CD1c-positive myeloid dendritic cell (primary cell): ENCODE data around the gene SLC6A13.
"Not testable (repeated sequence)": the region's sequence is repeated elsewhere in the genome, so short reads cannot be mapped to it uniquely, and the experiment has no call there.

ENCODE experiments used
- DNase-seq: peaks from one replicate; pipeline ENCODE4 v3.0.0-alpha.2; 2016; ENCODE audit errors: extremely low spot score

SLC6A13 gene

DNA sequence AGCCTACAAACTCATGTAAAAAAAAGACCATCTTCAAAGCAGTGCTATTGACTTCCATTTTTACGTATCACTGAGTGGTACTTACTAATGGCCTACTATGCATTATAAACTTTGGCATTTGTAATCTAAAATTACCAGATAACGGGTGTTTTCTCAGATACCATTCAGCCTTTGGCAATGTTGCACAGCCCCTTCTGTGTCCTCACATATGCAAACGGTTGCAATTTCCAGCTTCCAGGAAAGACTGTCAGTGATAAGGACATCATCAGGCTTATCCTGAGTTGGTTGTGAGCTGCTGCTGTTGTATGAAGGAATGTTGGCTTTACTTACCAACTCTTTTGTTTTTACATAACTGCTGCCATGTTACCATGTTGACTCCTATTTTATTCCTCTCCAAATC, 1.6 kb upstream of the SLC6A13 start:
- no peak for DNase-seq

DNA sequence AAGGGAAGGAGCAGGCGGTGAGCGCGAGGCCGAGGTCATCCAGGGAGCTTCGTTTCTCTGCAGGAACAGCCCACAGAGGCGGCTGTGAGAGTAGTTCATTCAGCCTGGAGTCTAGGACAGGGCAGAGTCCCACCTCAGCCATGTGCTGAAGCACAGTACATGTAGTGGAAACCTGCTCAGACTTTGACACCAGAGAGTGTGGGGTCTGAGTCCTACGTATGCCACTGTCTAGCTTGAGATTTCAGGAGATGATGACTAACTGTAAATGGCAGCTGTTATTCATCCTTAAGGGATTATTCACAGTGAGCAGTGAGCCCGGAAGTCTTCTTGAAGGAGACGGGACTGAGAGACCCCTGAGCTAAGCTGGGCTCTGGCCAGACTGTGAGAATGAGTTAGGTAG, 938 bp upstream of the SLC6A13 start:
- no peak for DNase-seq

DNA sequence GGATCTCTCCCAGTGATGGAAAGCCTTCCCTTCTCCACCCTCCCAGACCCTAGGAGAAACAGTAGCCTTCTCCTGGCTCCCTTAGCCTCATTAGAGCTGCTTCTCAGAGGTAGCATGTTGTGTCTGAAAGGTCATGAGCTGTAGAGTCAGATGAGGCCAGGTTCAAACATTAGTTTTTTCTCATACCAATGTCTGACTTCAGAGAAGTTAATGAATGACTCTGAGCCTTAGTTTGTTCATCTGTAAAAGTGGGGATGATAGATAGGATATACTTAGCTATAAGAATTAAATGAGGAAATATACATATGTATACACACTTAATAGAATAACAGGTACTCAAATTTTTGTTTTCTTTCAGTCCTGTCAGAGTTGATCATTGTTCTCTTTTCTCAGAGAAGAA, 523 bp downstream of the SLC6A13 start:
- no peak for DNase-seq

DNA sequence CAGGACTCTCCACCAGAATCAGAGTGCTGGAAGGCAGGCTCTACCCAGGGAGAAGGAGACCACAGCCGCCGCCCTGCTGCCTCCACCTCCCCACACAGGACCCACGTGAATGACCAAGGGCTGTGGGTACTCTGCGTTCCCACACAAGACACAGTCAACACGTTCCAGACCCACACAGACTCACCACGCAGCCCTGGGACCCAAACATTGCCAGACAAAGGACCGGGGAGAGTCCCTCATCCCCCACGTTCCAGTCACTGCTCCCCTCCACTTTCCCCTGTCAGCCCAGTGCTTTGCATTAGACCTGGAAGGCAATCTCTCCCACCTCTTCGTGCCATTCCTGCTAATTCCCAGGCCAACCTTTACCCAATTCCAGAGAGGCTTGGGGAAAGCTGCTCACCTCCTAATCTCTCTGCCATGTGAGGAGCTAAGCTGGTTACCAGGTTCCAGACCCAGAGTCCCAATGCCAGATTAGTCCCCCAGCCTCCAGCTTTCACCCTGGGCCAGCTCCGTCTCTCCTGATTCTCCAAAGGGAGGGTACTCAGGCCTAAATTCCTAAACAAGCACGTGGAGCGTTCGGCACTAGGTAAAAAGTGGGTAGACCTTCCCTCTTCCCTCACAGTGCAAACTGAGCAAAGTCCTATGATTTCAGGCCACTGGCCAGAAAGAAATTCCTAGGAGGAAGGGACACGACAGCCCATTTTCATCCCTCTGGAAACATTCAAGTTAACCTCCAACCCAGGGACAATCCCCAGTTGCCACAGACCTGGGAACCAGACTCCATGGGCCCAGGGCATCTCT, 4.9 kb downstream of the SLC6A13 start:
- no peak for DNase-seq

DNA sequence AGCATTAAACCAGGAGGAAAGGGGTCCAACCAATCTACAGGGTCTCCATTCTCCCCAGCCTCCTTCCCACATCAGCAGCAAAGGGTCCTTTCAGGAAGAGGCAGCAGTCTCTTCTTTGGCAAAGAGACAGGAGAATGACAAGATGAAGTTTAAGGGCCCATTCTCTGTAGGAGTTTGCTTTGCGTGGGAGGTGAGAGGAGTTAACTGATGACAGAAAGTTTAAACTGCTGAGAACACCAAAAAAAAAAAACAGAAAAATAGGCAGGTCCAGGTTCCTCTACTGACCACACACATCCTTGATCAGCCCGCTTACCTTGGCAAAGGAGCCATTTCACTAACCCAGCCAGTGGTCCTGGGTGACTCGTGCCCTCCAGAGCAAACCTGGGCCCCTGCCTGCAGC, 5.7 kb downstream of the SLC6A13 start:
- no peak for DNase-seq

DNA sequence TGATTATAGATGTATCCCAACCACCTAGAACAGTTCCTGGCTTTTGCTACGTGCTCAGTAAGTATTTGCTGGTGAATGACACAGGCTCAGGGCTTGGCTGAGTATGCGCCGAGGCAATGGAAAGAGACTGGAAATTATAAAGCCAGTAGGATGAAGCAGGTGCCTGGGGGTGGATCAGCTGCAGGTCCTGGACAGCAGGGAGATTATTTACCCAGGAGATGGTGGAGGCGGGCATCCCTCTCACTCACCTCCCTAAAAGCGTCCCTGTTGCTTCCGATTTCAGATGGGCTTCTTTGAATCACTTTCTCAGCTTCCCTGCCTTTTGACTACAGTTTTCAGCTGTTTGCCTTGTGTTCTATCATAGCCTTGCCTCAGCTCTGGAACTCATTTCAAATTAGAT, 6.4 kb downstream of the SLC6A13 start:
- DNase-seq: no peak

DNA sequence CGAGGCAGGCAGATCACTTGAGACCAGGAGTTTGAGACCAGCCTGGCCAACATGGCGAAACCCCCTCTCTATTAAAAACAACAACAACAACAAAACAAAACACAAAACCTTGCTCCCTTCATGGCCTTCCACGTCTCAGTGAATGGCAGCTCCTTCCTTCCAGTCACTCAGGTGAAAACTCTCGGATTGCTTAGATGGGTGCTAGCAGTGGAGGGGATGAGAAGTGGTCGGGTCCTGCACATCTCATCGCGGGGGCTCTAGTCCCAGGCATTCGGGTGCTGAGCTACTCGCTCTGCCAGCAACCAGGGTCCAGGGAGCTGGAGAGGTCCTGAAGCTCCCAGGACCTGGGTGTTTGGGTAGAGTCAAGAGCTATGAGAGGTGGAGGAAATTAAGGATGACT, 7.7 kb downstream of the SLC6A13 start:
- DNase-seq: no peak

DNA sequence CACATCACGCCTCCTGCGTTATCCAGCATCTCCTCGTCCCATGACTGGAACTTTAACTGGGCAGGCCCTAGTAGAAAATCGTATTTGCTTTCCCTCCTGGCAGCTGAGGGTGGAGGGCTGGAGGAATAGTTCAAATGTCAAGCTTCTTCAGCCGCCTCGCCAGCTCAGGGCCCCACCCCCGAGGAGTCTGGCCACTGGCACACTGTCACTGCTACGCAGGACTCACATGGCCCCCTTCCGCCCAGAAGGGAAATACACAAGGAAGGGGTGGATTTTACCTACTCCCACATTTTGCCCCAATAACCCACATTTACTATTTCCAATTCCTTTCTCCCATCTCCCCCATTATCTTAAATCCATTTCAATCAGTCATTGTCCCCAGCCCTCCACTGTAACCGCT, 8.6 kb downstream of the SLC6A13 start:
- DNase-seq: no peak

DNA sequence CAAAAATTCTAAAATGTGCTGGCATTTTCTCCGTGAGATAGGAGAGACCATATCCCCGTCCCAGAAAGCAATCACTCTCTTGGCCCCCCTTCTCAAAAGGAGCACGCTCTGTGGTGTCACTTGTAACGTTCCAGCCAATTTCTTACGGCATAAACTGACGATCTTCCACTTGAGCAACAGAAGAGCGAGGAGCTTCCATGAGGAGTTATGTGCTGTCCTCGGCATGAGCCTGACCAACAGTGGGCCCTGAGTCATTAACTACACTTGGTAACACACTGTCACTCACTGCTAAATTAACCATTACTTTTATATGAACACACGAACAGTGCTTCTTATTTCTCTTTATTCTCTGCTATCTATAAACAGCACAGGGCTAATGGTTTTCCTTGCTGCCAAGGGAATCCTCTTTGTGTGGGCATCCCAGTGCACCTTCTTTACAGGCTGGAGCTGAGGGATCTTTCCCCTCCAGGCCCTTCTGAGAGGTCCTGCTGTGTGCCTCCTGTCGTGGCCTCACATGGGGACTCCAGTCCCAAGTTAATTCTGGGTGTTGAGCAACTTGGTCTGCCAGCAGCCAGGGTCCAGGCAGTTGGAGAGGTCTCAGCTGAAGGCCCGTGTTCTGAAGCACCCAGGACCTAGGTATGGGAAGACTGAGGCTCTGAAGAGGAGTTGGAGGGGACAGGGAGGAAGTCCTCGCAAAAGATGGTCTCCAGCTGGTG, 9.4 kb downstream of the SLC6A13 start:
- no peak for DNase-seq

DNA sequence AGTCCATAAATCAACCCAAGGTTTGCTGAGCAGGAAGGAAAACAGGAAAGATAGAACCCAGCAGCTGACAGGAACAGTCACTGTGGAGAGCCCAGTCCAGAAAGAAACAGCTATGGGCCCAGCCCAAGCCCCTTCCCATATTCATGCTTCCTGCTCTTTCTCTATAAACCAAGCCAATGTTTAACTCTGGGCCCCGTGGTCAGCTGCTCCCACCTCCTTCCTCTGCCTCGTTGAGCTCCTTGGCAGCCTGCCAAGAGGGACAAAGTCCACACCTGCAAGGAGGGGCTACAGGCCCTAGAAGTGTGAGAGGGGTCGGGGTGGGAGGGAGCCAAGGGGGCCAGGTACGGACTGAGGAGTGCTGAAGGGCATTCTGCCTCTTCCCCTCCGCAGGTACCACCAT, 10.0 kb downstream of the SLC6A13 start:
- no peak for DNase-seq

DNA sequence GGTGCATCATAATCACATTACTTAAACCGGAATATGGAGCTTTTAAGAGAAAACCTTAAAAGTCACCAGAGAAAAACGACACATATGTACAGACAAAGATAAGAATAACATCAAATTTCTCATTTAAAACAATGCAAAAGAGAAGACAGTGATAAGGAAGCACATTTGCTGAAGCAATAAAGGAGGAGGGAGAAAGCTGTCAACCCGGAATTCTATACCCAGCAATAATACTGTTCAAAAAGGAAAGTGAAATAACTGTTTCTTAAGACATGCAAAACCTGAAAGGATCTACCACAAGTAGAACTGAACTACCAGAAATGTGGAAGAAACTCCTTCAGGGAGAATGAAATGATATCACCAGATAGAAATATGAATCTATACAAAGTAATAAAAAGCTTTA, 15.4 kb downstream of the SLC6A13 start:
- no peak for DNase-seq

DNA sequence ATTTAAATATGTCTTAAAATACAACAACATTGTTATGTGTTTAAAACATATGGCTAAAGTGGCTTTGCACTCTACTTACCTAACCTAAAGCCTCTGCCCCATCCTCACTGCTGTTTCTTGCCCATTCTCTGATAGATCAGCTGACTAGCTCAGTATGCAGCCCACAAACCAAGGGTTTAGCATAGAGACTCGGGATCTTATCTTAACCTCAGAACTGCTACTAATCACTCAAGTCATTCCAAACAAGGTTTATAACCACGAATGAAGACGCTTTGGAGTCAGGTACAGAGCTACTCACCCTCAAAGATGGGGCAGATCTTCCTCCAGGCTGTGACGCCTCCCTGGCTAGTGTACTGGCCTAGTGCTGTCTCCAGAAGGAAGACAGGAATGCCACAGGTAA, 19.3 kb downstream of the SLC6A13 start:
- DNase-seq: no peak

DNA sequence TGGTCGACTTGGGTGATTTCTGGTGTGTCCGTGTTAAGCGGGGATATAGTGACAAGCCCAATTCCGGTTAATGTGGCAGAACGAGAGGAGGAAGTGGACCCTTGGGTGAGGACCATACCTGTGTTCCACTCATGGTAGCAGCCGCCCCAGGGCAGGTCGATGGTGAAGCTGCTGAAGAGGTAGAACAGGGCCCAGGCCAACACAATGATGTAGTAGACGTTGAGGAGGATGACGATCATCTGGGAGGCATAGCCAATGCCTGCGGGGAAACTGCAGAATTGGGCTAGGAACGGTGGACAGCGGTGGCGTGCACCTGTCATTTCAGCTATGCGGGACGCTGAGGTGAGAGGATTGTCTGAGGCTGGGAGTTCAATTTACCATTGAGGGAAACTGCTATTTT, 20.1 kb downstream of the SLC6A13 start:
- no peak for DNase-seq

DNA sequence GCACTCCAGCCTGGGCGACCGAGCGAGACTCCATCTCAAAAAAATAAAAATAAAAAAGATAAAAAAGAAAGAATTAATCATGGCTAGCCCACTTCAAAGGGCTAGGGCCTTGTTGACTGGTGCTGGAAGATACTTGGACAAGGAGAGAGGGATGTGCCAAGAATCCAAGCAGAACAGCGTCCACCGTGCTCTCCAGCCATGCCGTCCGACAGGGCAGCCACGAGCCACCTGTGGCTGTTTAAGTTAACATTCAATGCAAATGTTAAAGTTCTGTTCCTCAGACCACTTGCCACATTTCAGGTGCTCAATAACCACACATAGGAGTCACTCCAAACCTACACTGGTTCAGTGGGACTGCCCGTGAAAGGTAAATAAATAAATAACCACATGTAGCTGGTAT, 21.4 kb downstream of the SLC6A13 start:
- no peak for DNase-seq

DNA sequence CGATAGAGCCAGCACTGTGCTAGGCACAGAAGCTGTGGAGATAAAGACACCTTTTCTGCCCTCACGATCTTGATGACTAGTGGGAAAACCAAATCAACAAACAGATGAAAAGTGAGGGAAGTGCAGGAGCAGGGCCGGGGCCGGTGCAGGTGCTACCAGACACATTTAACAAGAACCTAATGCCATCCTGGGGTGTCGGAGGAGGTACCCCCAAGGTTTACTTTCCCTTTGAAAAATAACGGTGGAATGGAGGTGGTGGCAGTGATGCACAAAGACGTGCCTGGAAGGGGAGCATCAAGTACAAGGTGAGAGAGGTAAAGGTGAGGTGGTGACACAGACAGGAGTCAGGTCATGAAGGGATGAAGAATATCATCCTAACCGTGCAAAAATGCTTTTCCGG, 22.1 kb downstream of the SLC6A13 start:
- no peak for DNase-seq

DNA sequence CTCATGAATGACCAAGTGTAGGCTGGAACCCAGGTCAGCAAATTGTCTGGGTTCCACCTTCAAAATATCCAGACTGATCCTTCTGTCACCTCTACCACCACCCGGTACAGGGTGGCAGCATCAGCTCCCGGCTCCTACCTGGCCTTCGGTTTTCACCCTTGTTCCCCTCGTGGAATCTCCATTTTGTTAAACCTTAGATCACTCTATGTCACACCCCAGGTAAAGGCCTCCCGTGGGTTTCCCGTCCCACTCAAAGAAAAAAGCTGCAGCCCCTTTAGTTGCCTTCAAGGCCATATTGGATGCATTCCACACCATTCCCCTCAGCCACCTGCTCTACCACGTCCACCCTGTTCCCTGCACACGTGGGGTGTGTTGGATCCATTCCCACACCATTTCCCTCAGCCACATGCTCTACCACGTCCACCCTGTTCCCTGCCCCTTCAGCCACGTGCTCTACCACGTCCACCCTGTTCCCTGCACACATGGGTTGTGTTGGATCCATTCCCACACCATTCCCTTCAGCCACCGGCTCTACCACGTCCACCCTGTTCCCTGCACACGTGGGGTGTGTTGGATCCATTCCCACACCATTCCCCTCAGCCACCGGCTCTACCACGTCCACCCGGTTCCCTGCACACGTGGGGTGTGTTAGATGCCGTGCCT, 23.8 kb downstream of the SLC6A13 start:
- DNase-seq: no peak

DNA sequence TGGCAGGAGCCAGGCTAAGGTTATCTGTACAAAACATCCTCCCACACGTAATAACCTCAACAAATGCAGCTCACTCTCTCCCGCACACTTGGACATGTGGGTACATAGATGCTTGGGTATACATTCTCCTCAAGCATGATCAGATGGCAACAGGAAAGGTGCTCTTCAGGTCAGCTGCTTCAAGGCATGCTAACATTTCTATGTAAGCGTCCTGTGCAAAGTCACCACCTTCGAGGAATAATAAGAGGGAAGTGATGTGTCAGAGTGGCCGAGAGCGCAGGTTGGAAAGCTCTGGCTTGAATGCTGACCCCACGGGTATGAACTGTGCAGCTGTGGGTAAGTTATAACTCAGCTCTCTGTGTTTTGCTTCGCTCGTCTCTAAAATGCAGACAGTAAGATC, 24.5 kb downstream of the SLC6A13 start:
- DNase-seq: no peak

DNA sequence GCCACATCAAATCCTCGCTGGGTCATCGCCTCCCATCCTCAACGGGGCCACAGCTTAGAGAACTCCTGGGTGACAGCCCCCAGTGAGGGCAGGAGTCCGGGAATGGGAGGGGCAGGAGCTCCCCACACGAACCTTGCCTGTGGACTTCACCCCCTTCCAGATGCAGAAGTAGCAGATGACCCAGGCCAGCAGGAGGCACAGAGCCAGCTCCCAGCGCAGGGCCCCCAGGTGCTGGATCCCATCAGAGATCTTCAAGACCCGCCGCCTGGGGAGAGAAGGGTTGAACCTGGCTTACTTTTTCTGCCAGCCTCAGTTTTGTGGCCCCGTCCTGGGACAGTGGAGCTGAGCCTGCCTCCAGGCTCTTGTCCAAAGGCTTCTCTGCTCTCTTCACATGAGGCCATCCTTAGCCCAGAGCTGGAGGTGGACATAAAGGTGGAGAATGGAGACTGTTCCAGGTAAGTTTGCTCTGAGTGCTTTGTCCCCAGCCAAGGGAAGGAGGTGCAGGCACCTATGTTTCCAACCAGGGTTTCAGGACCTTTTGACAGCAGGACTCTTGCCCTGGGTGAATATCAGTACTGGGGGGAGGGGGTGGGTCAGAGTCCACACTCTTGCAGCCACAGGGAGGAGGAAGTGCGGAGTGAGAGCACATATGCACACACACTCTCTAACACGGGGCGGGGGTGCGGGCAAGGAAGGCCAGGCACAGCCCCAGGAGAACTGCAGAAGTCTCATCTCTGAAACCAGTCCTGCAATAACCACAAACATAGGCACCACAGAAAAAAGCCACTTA, 25.4 kb downstream of the SLC6A13 start:
- DNase-seq: no peak

DNA sequence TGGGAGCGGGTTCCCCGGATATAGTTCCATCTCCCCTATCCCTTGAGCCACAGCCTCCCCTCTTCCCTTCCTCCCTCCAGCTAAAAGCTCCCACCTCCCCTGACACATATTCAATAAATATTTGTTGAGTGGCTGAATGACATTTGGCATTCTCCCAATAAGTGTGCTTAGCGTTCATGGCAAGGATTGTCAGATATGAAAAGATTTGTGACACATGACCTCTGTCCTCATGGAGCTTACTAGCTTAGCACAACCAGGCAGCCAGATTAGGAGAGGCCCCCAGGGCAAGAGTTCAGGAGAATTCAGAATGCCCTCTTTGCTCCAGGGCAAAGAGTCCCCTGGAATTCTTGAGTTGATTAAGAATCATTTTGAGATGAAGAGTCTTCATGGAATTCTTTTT, 26.2 kb downstream of the SLC6A13 start:
- DNase-seq: no peak

DNA sequence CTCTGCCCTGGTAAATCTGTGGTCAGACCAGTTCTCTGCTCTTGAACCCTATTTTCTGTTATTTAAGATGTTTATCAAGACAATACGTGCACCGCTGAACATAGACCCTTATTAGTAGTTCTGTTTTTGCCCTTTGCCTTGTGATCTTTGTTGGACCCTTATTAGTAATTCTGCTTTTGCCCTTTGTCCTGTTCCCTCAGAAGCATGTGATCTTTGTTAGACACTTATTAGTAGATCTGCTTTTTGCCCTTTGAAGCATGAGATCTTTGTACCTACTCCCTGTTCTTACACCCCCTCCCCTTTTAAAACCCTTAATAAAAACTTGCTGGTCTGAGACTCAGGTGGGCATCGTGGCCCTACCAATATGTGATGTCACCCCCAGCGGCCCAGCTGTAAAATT, 26.7 kb downstream of the SLC6A13 start:
- DNase-seq: not testable (repeated sequence)

DNA sequence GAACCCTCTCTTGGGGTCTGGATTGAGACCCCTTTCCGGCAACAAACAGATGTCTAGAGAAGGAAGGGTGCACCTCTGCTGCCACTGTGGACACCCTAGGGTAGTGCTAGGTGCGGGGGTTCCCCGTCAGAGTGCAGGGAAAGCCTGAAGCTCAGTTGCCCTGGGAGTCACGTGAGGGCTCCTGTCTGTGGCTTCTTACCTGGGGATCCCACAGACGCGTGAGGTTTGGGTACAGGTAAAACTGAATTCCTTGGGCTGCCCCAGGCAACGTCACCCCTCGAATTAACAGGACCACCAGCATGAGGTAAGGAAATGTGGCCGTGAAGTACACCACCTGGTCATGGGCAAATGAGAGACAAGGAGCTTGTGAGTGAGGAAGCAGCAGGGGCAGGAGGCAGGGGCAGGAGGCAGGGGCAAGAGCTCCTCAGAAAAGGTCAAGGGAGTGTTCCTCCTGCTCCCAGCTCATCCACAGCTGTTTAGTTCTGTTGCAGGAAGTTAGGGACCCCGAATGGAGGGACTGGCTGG, 27.7 kb downstream of the SLC6A13 start:
- no peak for DNase-seq

DNA sequence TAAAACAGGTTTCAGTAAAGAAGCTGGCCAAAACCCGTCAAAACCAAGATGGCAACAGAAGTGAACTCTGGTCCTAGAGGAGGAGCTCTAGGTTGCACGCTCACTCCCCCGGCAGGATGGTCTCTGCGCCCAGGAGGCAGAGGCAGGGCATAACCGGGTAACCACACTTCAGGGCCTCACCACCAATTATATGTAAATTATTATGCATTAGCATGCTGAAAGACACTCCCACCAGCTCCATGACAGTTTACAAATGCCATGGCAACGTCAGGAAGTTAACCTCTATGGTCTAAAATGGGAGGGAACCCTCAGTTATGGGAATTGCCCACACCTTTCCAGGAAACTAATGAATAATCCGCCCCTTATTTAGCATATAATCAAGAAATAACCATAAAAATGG, 28.6 kb downstream of the SLC6A13 start:
- no peak for DNase-seq
